ENCODE data around the gene PON2. TPM values are rescaled to one million over a fixed set of nuclear protein-coding genes. Genes with fewer than 3 reads are reported as not detected.

The PON2 gene
- total RNA-seq, 1 donor from 2014 or later, result 92.3 TPM

GRCh38 chr7:95441042-95441823, 6.4 kb upstream of the PON2 start:
- no peak for DNase-seq (ENCODE audit: low read depth, low spot score)
- Mint-ChIP-seq H3K4me3 (no peak overlapping the region), H3K36me3 (ENCODE audit: low read depth) (no peaks in the 10 kb centered on the region), H3K9me3 (no peaks in the 10 kb centered on the region), H3K27me3 (ENCODE audit: low read depth) (no peaks in the 10 kb centered on the region), H3K4me1 (peaks cover 16% of the 10 kb centered on the region), H3K27ac (ENCODE audit: unreplicated experiment) (peak overlapping the region; percentile 7)
- TF ChIP-seq, protein P1, sequence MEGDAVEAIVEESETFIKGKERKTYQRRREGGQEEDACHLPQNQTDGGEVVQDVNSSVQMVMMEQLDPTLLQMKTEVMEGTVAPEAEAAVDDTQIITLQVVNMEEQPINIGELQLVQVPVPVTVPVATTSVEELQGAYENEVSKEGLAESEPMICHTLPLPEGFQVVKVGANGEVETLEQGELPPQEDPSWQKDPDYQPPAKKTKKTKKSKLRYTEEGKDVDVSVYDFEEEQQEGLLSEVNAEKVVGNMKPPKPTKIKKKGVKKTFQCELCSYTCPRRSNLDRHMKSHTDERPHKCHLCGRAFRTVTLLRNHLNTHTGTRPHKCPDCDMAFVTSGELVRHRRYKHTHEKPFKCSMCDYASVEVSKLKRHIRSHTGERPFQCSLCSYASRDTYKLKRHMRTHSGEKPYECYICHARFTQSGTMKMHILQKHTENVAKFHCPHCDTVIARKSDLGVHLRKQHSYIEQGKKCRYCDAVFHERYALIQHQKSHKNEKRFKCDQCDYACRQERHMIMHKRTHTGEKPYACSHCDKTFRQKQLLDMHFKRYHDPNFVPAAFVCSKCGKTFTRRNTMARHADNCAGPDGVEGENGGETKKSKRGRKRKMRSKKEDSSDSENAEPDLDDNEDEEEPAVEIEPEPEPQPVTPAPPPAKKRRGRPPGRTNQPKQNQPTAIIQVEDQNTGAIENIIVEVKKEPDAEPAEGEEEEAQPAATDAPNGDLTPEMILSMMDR (conservative IDR thresholded peaks at IDR 0.05), result no peak

DNA sequence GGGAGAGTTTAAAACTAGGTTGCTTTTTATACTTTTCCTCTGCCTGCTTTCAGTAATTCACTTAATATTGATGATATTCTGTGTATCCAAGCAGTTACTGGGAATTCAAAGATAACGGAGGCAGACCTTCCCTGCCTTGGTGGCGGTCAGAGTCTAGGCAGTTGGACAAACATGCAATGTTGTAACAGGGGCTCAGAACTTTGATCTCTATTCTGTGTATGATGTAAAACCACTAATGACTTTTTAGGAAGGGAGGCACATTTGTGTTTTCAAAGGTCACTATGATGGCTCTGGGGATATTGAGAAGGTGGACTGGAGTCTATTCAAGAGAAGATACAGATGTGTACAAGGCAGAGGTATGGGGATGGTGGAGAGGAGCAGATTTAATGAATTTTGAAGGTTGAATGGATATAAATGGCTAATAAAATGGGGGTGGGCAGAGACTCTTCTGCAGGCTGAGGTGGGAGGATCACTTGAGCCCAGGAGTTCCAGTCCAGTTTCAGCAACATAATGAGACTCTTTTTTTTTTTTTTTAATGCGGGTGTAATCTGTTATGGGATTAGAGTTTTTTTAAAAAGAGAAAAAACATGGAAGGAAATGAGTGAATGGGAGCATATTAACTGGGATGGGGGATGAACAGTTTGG, 5.7 kb upstream of the PON2 start:
- Mint-ChIP-seq H3K36me3 (ENCODE audit: low read depth) (no peaks in the 10 kb centered on the region), H3K9me3 (no peaks in the 10 kb centered on the region), H3K27me3 (ENCODE audit: low read depth) (no peaks in the 10 kb centered on the region), H3K4me1 (peaks cover 20% of the 10 kb centered on the region), H3K4me3 (no peak overlapping the region), H3K27ac (ENCODE audit: unreplicated experiment) (no peak overlapping the region)
- TF ChIP-seq, protein P1 (conservative IDR thresholded peaks at IDR 0.05), result no peak
- no peak for DNase-seq (ENCODE audit: low read depth, low spot score)

GRCh38 chr7:95436407-95436806, 1.6 kb upstream of the PON2 start:
- DNase-seq (ENCODE audit: low read depth, low spot score), result no peak
- Mint-ChIP-seq H3K4me3 (no peak overlapping the region), H3K4me1 (peaks cover 39% of the 10 kb centered on the region), H3K36me3 (ENCODE audit: low read depth) (peaks cover 11% of the 10 kb centered on the region), H3K27me3 (ENCODE audit: low read depth) (no peaks in the 10 kb centered on the region), H3K9me3 (peaks cover 5% of the 10 kb centered on the region), H3K27ac (ENCODE audit: unreplicated experiment) (no peak overlapping the region)
- TF ChIP-seq, protein P1 (conservative IDR thresholded peaks at IDR 0.05), result no peak

DNA sequence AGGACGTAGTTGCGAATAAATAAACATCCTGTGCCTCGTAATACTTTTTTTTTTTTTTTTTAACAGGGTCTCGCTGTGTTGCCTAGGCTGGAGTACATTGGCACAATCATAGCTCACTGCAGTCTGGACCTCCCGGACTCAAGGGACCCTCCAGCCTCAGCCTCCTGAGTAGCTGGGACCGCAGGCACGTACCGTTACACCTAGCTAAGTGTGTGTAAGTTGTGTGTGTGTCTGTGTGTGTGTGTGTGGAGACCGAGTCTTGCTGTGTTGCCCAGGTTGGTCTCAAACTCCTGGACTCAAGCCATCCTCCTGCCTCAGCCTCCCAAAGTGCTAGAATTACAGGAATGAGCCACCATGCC, 573 bp upstream of the PON2 start:
- Mint-ChIP-seq H3K4me3 (peak overlapping the region; percentile 94), H3K27ac (ENCODE audit: unreplicated experiment) (peak overlapping the region; percentile 99), H3K27me3 (ENCODE audit: low read depth) (no peaks in the 10 kb centered on the region), H3K9me3 (peaks cover 5% of the 10 kb centered on the region), H3K36me3 (ENCODE audit: low read depth) (peaks cover 15% of the 10 kb centered on the region), H3K4me1 (peaks cover 41% of the 10 kb centered on the region)
- DNase-seq (ENCODE audit: low read depth, low spot score), result no peak
- TF ChIP-seq, protein P1 (conservative IDR thresholded peaks at IDR 0.05), result no peak

- H3K9me3 Mint-ChIP-seq, result peaks cover 8% of the 10 kb centered on the region
- no peak for DNase-seq (ENCODE audit: low read depth, low spot score)
- H3K4me1 Mint-ChIP-seq, result peaks cover 40% of the 10 kb centered on the region
- peaks cover 22% of the 10 kb centered on the region for H3K36me3 Mint-ChIP-seq (ENCODE audit: low read depth)
- peak overlapping the region; percentile 84 for H3K4me3 Mint-ChIP-seq
- TF ChIP-seq, protein P1 (conservative IDR thresholded peaks at IDR 0.05), result no peak
- H3K27me3 Mint-ChIP-seq (ENCODE audit: low read depth), result no peaks in the 10 kb centered on the region
- H3K27ac Mint-ChIP-seq (ENCODE audit: unreplicated experiment), result peak overlapping the region; percentile 10
Observed at GRCh38 chr7:95433952-95434556, 774 bp downstream of the PON2 start.
